SHP77 treated with DMSO at 0.1 percent for 48 hours (cell line): ENCODE results near the gene GPD1.
"Not testable (repeated sequence)": the region's sequence is repeated elsewhere in the genome, so short reads cannot be mapped to it uniquely, and the experiment has no call there.

Experiments used
- DNase-seq: peaks from one replicate; lab custom pipeline; 2025; lab: John Stamatoyannopoulos, UW

Gene GPD1

DNA sequence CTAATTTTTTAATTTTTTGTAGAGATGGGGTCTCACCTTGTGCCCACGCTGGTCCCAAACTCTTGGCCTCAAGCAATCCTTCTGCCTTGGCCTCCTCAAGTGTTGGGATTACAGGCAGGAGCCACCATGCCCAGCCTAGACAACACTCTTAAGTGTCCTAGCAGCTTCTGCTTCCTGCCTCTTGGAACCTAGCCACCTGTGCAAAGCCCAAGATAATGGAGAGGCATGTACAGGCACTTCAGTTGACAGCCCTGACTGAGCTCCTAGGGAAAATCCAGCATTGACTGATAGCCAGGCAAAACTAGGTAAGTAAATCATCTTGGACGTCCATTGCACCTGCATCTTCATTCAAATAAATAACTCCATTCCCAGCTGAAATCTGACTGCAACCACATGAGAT, 23.7 kb downstream of the GPD1 start:
- no peak for DNase-seq

DNA sequence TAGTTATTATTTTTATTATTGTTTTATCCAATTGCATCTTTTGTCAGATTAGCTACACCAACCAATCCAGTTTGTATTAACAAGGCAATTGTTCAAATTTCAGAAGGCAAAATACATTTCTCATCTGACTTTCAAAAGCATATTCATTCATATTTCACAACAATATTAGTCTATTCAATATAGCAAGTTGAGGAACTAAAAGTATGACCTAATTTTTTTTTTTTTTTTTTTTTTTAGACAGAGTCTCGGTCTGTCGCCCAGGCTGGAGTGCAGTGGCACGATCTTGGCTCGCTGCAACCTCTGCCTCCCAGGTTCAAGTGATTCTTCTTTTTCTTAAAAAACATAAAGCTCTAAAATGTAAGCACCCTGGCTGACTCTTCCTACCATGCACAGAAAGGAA, 25.5 kb downstream of the GPD1 start:
- DNase-seq: no peak

DNA sequence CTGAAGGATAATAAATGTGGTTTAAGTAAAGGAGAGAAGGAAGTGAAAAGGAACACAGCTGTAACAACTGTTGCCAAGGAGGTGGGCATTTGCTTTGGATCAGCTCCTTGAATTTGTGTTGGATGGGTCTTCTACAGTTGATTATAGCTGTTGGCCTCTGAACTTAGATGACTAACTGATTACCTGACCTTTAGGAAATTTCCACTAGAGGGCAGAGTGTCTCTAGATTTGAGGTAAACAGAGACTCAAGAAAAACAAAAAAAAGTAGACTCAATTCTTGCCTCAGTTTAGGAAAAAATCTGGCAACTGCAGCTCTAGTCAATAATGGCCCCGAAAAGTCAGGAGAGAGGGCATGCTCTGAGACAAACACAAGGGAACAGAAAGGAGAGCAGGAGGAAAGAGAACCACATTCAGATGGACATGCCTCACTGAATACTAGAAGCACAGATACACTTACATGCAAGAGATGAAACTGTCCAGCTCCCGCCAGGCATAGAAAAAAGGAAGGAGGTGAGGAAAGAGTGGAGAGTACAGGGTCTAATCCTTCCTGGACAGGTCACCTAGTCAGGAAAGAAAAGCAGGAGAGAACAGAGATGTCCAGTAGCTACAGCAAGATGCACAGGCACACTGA, 28.8 kb downstream of the GPD1 start:
- no peak for DNase-seq

DNA sequence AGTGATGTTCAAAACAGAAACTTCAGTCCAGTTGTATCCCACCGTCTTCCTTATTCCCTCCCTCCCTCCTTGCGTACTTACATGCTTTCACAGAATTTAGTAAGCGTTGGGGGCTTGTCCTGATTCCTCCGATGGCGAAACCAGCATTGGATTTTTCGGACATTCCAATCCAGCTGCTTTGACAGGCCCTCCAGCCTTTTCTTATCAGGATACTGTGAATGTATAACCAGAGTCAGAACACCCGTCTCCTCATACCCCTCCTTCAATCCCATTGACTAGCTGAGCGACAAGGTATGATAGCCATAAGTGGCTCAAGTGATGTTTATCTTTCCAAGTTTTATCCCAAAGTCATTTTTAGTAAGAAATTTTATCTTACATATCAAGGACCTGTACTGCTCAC, 39.2 kb downstream of the GPD1 start:
- DNase-seq: no peak

DNA sequence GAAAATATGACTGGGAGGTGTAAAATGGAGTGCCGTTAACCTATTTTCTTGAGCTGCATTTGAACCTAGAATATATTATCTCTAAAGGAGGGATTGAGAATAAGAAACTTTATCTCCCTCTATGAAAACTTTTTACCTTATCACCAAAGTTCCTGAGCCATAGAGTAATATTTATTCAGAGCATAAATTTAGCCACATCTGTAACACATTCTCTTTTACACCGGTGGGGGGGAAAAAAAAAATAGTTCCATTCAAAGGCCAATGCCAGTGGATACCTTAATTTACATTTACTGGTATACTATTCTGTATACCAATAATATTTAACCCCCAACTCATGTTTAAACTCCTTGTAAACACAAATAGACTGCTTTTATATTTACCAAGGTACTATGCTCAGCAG, 41.6 kb downstream of the GPD1 start:
- DNase-seq: no peak

DNA sequence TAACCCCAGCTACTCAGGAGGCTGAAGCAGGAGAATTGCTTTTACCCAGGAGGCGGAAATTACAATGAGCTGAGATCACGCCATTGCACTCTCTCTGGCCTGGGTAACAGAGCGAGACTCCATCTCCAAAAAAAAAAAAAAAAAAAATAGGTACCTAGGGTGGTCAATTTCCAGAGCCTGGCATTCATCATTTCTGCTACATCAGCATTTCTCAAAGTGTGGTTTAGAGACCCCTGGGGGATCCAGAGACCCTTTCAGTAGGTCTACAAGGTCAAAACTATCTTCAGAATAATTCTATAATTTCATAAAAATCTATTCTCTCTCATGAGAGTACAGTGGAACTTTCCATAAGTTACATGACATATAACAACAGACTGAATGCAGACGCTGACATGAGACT, 43.5 kb downstream of the GPD1 start:
- DNase-seq: no peak

DNA sequence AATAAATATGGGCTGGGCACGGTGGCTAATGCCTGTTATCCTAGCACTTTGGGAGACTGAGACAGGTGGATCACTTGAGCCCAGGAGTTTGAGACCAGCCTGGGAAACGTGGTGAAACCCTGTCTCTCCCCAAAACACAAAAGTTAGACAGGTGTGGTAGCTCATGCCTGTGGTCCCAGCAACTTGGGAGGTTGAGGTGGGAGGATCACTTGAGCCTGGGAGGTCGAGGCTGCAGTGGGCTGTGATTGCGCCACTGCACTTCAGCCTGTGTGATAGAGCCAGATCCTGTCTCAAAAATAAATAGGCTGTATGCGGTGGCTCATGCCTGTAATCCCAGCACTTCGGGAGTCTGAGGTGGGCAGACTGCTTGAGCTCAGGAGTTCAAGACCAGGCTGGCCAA, 44.2 kb downstream of the GPD1 start:
- DNase-seq: not testable (repeated sequence)

DNA sequence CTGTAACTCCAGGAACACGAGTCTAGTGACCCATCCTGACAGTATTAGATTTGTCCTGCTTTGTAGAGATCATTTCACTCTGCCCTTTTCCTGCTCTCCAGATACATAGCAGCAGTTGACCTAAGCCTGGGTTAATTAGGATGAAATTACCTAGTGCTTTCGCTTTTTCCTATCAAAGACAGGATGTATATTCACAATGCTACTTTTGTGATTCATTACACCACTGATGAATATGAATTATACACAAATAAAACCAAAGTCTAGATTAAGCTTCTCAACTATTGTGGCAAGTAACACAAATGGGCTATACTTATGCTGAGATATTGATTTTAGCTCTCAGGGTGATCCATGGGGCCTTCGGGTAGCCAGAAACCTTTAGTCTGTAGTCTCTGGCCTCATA, 45.5 kb downstream of the GPD1 start:
- no peak for DNase-seq

DNA sequence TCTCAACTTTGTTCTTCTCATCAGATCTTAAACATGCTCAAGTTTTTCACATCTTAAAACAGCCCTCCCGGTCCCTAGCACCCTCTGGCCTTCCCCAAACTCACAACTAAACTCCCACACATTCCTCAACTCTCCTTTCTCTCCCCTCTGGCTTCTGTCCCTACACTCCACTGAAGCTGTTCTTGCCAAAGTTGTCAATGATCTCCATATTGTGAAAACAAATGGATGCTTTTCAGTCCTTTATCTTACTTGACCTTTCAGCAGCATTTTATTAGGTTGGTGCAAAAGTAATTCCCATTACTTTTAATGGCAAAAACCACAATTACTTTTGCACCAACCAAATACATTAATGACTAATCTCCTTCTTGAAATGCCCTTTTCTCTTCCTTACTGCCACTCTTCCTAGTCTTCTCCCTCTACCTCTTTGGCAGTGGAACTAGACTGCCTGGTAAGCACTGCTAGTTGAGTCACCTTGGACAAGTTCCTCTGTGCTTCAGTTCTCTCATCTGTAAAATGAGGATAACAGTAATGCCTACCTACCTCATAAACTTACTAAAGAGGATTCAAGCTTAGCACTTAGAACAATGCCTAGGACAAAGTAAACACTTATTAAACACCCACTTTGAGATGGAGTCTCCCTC, 47.4 kb downstream of the GPD1 start:
- DNase-seq: no peak

DNA sequence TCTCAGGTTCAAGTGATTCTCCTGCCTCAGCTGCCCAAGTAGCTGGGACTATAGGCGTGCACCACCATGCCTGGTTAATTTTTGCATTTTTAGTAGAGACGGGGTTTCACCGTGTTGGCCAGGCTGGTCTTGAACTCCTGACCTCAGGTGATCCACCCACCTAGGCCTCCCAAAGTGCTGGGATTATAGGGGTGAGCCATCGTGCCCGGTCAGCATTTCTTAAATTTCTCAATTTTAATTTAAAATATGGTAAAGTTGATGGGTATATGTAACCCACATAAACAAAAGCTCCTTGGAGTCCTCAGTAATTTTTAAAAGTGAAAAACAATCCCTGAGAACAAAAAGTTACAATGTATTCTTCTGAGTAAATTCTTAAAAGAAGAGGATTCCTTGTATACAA, 51.1 kb downstream of the GPD1 start:
- DNase-seq: not testable (repeated sequence)

DNA sequence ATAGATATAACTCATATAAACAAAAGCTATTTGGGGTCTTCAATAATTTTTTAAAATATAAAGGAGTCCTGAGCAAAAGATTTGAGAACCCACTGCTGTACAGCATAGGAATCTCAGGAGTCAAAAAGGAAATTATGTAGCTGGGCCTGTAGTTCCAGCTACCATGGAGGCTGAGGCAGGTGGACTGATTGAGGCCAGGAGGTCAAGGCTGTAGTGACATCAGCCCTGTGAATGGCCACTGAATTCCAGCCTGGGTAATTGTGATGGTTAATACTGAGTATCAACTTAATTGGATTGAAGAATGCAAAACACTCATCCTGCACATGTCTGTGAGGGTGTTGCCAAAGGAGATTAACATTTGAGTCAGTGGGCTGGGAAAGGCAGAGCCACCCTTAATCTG, 52.8 kb downstream of the GPD1 start:
- DNase-seq: no peak

DNA sequence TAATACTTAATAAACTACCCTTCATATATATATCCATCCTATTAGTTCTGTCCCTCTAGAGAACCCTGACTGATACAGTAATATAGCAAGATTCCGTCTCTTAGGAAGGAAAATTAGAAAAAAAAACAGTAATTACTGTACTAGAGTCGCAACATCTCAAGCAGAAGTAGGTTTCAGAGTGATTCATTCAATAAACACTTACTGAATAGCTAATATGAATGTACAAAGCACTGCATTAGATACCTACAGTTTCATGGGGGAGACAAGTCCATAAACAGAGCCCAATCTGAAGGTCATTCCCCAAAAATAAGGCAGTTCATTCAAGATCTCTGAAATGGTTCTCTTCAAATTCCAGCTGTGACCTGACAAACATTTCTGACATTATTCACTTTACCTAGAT, 53.5 kb downstream of the GPD1 start:
- DNase-seq: no peak

DNA sequence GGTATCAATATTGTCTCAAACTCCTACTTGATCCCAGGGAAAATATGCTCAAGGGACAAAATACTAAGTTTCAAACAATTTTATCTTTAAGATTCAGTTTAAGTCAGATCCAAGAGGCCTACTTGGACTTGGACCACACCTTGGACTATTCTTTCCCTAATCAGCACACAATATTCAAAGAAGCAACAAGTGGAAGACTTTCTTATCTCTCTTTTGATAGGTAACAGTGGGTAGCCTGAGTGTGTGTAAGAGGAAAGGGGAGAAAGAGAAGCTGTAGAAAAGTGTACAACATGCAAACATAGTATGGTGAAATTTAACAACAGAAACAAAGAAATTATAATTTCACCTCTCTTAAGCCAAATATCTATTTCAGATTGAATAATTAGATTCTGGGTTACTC, 56.8 kb downstream of the GPD1 start:
- DNase-seq: no peak
